GM19099 (cell line): ENCODE data around the gene S1PR2.
A peak's percentile ranks its signal among the peaks of the same experiment; 100 is the strongest.

Experiments
- POLR2A ChIP-seq: IDR thresholded peaks from 3 replicates; pipeline ENCODE4 v1.6.1; 2011; ENCODE audit warnings: low read depth; ENCODE audit not compliant: insufficient read length; ENCODE audit errors: extremely low read depth

Gene S1PR2

GRCh38 chr19:10233946-10234345, 2.8 kb upstream of the S1PR2 start:
- no peak for TF ChIP-seq POLR2A

- no peak for TF ChIP-seq POLR2A
Observed at GRCh38 chr19:10231612-10232228, 589 bp upstream of the S1PR2 start.

- TF ChIP-seq POLR2A: peak; percentile 56
Observed at GRCh38 chr19:10230173-10230860, 814 bp downstream of the S1PR2 start.

GRCh38 chr19:10228920-10229319, 2.2 kb downstream of the S1PR2 start:
- TF ChIP-seq POLR2A: no peak

GRCh38 chr19:10228393-10228792, 2.7 kb downstream of the S1PR2 start:
- TF ChIP-seq POLR2A: no peak

- no peak for TF ChIP-seq POLR2A
Observed at GRCh38 chr19:10227026-10227971, 3.8 kb downstream of the S1PR2 start.

- no peak for TF ChIP-seq POLR2A
Observed at GRCh38 chr19:10226376-10227025, 4.6 kb downstream of the S1PR2 start.

GRCh38 chr19:10226021-10226375, 5.1 kb downstream of the S1PR2 start:
- TF ChIP-seq POLR2A: no peak

GRCh38 chr19:10224337-10224736, 6.8 kb downstream of the S1PR2 start:
- no peak for TF ChIP-seq POLR2A

- no peak for TF ChIP-seq POLR2A
Observed at GRCh38 chr19:10223488-10224213, 7.5 kb downstream of the S1PR2 start.

- no peak for TF ChIP-seq POLR2A
Observed at GRCh38 chr19:10222201-10222890, 8.8 kb downstream of the S1PR2 start.

- no peak for TF ChIP-seq POLR2A
Observed at GRCh38 chr19:10220695-10221094, 10.4 kb downstream of the S1PR2 start.

GRCh38 chr19:10219678-10220077, 11.5 kb downstream of the S1PR2 start:
- TF ChIP-seq POLR2A: no peak

- TF ChIP-seq POLR2A: no peak
Observed at GRCh38 chr19:10217085-10217484, 14.0 kb downstream of the S1PR2 start.

- TF ChIP-seq POLR2A: no peak
Observed at GRCh38 chr19:10214784-10215183, 16.3 kb downstream of the S1PR2 start.

GRCh38 chr19:10211691-10212090, 19.4 kb downstream of the S1PR2 start:
- no peak for TF ChIP-seq POLR2A
